HL-60 (cell line): ENCODE data around the gene FMOD.

Experiments
- DNase-seq, 2 experiments: peaks; one replicate each; pipeline ENCODE4 v3.0.0-alpha.2; 2010 to 2020; ENCODE audit warnings: low read depth in 1 of 2, low spot score in 1 of 2
- H3K27ac ChIP-seq: fragments of 250-450 bp; sonication (Bioruptor Pico); replicated peaks from 2 replicates; pipeline ENCODE4 v1.5.1; 2020; ENCODE audit warnings: mild to moderate bottlenecking, moderate library complexity
- H3K27me3 ChIP-seq: fragments of 250-450 bp; sonication (Bioruptor Pico); 2 replicates; pipeline ENCODE4 v1.5.1; 2021; ENCODE audit warnings: mild to moderate bottlenecking, moderate library complexity; ENCODE audit not compliant: insufficient read depth, poor library complexity, severe bottlenecking
- H3K4me3 ChIP-seq: replicated peaks from 2 replicates; pipeline ENCODE4 v1.5.1; 2011; ENCODE audit warnings: mild to moderate bottlenecking, control low read depth, low read length; ENCODE audit not compliant: insufficient read depth
- CTCF ChIP-seq: IDR thresholded peaks from one replicate; pipeline ENCODE4 v1.5.1; 2011; ENCODE audit warnings: low read length, control low read depth, inconsistent platforms; ENCODE audit not compliant: insufficient read depth
- GABPA ChIP-seq: IDR thresholded peaks from 2 replicates; pipeline ENCODE4 v1.6.1; 2012; ENCODE audit warnings: low read depth
- POLR2AphosphoS5 ChIP-seq: IDR thresholded peaks from 2 replicates; pipeline ENCODE4 v1.6.1; 2012; ENCODE audit warnings: low read depth
- REST ChIP-seq: IDR thresholded peaks from 2 replicates; pipeline ENCODE4 v1.6.1; 2012; ENCODE audit warnings: low read depth; ENCODE audit not compliant: insufficient replicate concordance
- SPI1 ChIP-seq: IDR thresholded peaks from 2 replicates; pipeline ENCODE4 v1.6.1; 2012; ENCODE audit warnings: low read depth, mild to moderate bottlenecking, borderline replicate concordance

The FMOD gene

GRCh38 chr1:203369666-203370065, 18.7 kb upstream of the FMOD start:
- peaks cover 3% of the 10 kb centered on the region for H3K27me3 ChIP-seq
- H3K27ac ChIP-seq = no peak overlapping the region
- TF ChIP-seq SPI1 (peak; percentile 33; the same call in 1 of the 2 replicates), CTCF (no peak), POLR2AphosphoS5 (no peak)
- H3K4me3 ChIP-seq = no peak overlapping the region
- no peak for DNase-seq

- peak; percentile 39 to 46 for DNase-seq
- no peak for TF ChIP-seq REST
- no peak for TF ChIP-seq GABPA
- no peak for TF ChIP-seq CTCF
- peaks cover 3% of the 10 kb centered on the region for H3K27me3 ChIP-seq
- H3K4me3 ChIP-seq = no peak overlapping the region
- no peak overlapping the region for H3K27ac ChIP-seq
Measured at GRCh38 chr1:203368624-203369451, 17.9 kb upstream of the FMOD start.

- TF ChIP-seq CTCF (no peak), SPI1 (no peak), REST (no peak), GABPA (no peak), POLR2AphosphoS5 (no peak)
- Histone ChIP-seq H3K27me3 (peaks cover 3% of the 10 kb centered on the region), H3K4me3 (no peak overlapping the region), H3K27ac (no peak overlapping the region)
- no peak for DNase-seq
Measured at GRCh38 chr1:203367057-203367456, 16.1 kb upstream of the FMOD start.

- TF ChIP-seq SPI1 = no peak
- no peak for TF ChIP-seq REST
- no peak for TF ChIP-seq CTCF
- no peak for TF ChIP-seq POLR2AphosphoS5
- TF ChIP-seq GABPA = no peak
- H3K4me3 ChIP-seq = no peak overlapping the region
- DNase-seq = no peak
- no peak overlapping the region for H3K27ac ChIP-seq
- H3K27me3 ChIP-seq = peaks cover 3% of the 10 kb centered on the region
Measured at GRCh38 chr1:203366476-203366875, 15.6 kb upstream of the FMOD start.
